DMS53 (cell line): ENCODE results near the gene MSH3.
"Not testable (repeated sequence)": the region's sequence is repeated elsewhere in the genome, so short reads cannot be mapped to it uniquely, and the experiment has no call there.

Experiments
- DNase-seq: peaks from one replicate; lab custom pipeline; 2025; lab: John Stamatoyannopoulos, UW

Gene MSH3

GRCh38 chr5:80755626-80756025, 101.2 kb downstream of the MSH3 start:
- DNase-seq = no peak

DNA sequence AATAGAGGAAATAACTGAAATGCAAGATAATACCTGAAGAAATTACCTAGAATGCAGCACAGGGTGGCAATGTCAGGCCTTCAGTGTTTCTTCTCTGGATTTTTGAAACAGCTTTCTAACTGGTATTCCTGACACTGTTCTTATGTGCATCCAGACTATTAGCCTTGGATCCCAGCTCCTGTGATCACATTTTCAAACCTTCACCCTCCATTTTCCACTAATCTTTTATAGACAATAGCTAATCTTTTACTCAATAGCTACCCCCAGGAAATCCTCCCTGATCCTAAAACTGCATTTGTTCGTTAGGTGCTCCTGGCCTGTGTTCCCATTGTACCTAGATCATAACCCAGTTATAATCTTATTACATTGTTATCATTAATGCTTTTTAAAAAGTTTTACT, 101.8 kb downstream of the MSH3 start:
- DNase-seq = no peak

- DNase-seq = no peak
These were observed 102.8 kb downstream of the MSH3 start for GRCh38 chr5:80757290-80757689.

GRCh38 chr5:80759866-80760577, 105.6 kb downstream of the MSH3 start:
- peak; percentile 82 for DNase-seq

DNA sequence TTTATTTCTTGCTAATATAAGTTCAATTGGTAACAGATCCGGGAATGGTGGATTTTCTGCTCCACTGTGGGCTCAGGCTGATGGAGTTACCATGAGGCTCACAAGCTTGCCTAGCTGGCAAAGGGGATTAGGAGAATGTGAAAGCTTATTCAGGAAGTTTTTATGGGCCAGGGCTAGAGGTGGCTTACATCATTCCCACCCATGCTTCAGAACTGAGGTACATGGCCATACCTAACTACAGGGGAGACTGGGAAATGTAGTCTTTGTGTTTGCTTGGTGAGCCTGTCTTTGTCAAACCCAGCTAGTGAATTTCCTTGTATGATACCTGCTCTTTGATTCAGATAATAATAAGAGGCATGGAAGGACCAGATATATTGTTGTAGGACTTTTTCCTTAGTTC, 106.2 kb downstream of the MSH3 start:
- peak; percentile 68 for DNase-seq

DNA sequence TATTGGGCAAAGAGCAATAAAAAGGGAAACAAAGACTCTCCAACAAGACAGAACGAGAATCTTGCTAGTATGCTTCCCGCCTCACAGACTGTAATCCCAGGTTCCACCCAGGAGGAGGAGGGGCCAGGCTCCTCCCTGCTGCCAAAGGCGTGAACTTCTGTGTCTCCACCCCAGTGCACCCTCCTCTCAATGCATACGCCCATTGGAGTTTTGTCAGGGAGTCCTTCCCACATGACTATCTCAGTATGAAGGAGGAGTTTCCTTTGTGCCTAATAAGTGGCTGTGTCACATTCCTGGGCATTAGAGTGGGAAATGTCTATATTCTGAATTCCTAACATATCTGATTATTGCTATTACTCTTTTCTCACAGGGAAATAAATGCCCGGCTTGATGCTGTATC, 106.7 kb downstream of the MSH3 start:
- DNase-seq = peak; percentile 19

DNA sequence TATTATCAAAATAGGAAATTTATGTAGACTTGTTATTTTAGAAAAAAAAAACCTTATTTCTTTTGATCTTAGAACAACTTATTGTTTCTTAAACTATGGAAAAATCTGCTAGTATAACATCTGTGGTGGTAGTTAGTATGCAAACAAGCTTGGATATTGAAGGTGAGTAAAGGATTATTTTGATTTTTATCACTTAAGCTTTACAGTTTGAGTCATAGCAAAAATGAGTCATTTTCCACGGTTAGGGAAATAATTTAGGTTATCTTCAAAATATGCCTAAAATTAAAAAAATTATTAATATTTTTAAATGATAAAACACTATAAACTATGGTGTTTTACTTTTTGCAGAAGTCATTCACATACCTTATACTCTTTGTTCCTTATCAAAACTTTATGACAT, 107.5 kb downstream of the MSH3 start:
- no peak for DNase-seq

DNA sequence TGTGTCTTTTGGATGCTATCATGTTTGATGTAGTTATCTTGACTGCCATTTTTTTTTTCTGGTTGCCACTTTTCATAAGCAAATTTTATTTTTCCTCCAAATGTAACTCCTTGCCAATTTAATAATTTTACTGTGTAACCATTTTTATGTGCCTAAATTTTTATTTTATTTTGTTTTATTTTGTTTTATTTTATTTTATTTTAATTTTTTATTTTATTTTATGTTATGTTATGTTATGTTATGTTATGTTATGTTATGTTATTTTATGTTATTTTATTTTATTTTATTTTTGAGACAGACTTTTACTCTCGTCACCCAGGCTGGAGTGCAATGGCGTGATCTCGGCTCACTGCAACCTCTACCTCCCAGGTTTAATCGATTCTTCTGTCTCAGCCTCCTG, 108.1 kb downstream of the MSH3 start:
- no peak for DNase-seq

DNA sequence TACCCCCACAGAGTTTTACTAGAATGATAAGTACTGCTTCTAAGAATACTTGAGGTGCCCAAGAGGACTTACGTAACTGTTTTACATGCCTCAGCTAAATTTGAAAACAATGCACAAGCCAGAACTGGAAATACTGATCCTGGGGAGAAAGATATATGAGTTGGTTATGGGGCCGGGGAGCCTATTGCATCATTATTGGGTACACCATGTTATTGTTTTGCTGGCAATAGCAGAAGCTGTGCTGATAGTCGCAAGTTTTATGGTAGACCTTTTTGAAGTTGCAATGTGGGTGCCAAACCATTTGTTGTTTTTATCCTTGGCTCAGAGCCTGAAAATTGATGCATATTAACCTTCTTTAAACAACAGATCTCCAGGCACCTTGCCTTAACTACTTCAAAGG, 108.8 kb downstream of the MSH3 start:
- no peak for DNase-seq

GRCh38 chr5:80763873-80764647, 109.6 kb downstream of the MSH3 start:
- no peak for DNase-seq

DNA sequence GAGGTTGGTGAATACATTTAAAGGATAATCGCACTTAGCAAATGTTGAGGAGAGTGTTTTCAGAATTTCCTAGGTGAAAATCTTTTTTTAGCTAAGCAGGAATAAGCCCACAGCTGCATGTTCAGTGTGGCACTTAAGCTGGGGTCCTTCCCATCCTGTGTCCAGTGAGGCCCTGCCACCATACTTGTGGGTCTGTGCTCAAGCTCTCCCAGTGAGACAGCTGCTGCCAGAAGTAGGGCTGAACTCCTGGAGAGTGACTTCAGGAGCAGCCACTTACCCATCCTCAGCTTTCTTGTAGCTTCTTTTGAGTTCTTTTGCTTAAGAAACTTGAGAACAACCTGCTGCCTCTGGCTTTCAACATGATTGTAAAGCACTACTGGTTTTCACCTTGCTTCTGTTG, 110.3 kb downstream of the MSH3 start:
- DNase-seq = no peak

DNA sequence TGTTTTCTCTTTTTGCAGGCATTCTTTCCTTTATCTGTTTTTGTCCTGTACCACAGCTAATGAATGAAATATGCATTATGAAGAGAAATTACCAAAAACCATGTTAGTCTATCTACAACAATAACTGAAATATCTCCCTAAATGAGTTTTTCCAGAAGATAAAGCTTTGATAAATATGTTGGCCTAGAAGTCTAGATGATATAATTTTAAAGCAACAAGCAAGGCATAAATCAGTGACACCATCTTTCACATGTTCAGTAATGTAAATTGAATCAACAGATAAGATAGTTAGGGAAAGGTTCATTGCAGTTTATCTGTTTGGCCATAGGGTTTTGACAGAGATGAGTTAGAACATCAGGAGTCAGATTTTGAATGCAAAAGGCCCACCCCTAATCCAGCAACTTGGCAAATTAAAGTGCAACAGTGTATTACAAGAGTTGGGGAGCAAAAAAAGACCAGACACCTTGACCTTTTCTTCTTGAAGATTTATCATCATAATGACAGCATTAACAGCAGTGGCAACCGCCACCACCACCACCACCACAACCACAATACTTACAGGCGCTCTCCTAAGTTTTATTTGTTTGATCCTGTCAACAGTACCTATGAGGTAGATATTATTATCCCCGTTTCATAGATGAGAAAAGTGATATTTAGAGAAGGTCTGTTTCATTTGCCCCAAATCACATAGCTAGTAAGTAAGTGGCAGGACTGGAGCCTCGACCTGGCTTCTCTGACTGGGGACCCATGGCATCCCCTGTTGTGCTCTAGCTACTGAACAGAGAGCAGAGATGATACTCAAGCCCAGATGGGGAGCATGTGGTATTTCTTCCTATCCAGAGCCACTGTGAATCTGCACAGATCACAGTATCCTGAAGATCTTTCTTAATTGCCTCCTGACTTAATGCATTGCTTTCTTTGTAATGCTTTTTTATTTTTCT, 123.2 kb downstream of the MSH3 start:
- DNase-seq = no peak

GRCh38 chr5:80780024-80780423, 125.6 kb downstream of the MSH3 start:
- no peak for DNase-seq

GRCh38 chr5:80780761-80781285, 126.4 kb downstream of the MSH3 start:
- no peak for DNase-seq

GRCh38 chr5:80781356-80781755, 126.9 kb downstream of the MSH3 start:
- DNase-seq = peak; percentile 24

DNA sequence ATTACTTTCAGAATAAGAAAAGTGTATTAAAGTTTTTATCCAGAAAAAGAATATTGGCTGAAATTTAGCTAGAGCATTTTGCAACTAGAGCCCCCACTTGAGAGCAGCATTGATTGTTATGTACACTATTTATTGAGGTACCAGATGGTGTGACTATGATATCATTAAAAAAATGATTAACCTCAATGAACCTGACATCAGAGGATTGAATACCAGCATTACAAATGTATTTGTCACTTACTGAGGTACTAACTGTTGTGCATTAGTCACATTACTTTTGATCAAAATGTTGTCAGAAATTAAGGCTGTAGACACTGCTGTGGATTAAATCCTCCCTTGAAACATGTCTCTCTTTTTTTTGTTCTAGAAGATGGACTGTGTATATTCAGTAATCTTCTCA, 128.2 kb downstream of the MSH3 start:
- DNase-seq = no peak

- DNase-seq = not testable (repeated sequence)
These were observed 129.3 kb downstream of the MSH3 start for GRCh38 chr5:80783751-80784150.

GRCh38 chr5:80784451-80784850, 130.0 kb downstream of the MSH3 start:
- no peak for DNase-seq

GRCh38 chr5:80789319-80790016, 135.0 kb downstream of the MSH3 start:
- not testable (repeated sequence) for DNase-seq

DNA sequence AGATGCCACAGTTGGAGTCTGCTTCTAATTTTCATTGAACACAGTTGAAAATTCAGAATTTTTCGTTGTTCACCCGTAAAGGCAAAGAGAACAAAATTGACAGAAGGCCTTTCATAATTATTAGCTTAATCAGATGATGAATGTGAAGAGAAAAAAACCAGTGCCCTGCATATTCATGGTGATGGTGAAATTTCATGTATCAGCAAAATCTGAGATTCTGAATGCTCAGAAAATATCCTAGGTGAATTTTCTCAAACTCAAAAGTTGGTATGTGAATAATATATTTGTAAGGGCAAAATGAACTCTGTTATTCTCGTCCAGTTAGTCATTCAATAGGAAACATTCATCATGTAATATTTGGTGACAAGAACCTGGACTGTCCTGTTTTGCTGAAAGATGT, 136.2 kb downstream of the MSH3 start:
- DNase-seq = no peak

DNA sequence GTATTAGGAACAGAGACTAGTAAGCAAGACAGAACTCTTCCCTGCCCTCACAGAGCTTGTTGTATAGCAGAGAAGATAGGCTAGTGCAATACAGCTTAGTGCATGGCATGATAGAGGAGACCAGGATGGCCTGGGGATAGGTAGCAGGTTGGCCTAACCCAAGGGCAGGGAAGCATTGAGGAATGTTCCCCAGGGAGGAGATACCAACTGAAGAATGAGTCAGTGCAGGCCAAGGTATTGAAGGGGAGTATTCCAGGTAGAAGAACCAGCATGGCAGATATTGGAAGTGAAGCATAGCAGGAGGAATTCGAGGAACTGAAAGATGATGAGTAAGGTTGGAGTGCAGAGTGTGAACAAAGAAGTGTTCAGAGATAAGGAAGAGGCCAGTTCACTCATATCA, 138.9 kb downstream of the MSH3 start:
- DNase-seq = no peak

DNA sequence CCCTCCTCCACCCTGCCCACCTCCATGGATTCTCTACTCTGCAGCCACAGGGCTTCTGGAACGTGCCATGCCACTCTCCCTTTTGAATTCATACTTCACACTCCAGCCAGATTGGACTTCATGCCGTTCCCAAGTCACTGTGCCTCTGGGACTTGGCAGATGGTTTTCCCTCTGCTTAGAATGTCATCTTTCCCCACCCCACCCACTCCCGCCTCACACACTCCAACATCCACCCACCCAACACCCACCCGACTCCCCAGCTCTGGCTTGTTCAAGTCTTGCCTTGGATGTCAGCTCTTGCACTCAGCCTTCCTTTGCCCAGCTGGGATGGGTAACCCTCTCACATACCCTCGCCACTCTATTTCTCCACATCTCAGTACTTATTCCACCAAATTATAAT, 142.4 kb downstream of the MSH3 start:
- no peak for DNase-seq
